Measurements from ENCODE around the gene GLTP.
A peak's percentile ranks its signal among the peaks of the same experiment; 100 is the strongest.
"Not testable (repeated sequence)": the region's sequence is repeated elsewhere in the genome, so short reads cannot be mapped to it uniquely, and the experiment has no call there.

Gene GLTP, protein sequence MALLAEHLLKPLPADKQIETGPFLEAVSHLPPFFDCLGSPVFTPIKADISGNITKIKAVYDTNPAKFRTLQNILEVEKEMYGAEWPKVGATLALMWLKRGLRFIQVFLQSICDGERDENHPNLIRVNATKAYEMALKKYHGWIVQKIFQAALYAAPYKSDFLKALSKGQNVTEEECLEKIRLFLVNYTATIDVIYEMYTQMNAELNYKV

DNA sequence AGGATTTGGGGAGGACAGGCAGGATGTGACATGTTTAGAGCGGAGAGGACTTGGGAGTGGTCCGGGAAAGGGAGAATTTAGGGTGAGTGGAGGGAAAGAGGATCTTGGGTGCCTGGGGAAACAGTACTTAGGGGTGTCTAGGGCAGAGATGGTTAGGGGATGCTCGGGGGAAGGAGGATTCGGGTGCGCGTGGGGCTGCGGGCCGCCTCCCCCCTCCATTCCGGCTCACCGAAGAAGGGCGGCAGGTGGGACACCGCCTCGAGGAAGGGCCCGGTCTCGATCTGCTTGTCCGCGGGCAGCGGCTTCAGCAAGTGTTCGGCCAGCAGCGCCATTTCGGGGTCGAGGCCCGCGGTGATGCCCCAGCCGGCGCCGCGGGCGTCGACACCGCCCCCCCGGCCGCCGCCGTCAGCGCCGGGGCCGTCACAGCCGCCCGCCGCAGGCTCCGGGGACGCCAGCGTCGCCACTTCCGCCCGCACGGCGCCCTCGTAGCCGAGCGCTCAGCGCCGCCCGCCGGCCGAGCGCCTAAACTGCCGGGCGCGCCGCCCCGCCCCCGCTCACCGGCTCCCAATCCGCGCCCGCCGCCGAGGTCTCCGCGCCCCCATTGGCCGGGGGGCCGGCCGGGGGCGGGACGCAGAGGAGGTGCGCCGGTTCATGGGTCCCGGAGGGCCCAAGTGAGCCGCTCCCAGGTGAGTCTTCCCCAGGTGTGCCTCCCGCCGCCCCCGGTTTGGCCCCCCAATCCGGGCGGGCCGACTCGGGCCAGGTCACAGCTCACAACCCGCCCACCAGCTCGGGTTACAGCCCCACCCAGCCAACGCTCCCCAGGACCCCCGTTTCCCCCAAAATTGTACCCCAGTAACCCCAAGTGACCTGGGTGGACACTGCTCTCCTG lies at the start of gene GLTP:
Gene GLTP, minus strand, starts transcription at position 499 of the 889 bp plus-strand sequence. Its CDS starts 167 bp downstream, at position 332.
- H3K4me3 ChIP-seq (ENCODE audit: low read depth, low read length), result peak within 1 kb of the TSS; percentile 87
- peak; percentile 80 for TF ChIP-seq CTCF (IDR thresholded peaks at IDR 0.05; ENCODE audit: borderline replicate concordance, insufficient read depth, low read depth, low read length)

DNA sequence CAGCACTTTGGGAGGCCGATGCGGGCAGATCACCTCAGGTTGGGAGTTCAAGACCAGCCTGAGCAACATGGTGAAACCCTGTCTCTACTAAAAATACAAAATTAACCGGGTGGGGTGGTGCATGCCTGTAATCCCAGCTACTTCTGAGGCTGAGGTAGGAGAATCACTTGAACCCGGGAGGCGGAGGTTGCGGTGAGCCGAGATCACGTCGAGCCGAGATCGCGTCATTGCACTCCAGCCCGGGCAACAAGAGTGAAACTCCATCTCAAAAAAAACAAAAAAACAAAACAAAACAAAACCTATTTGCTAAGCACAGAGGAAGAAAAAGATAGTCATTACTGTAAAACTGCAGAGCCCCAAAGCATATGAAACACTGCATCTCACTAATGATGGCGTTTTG lies 49.0 kb upstream of the GLTP start:
- H3K4me3 ChIP-seq (ENCODE audit: low read depth, low read length), result not testable (repeated sequence)

DNA sequence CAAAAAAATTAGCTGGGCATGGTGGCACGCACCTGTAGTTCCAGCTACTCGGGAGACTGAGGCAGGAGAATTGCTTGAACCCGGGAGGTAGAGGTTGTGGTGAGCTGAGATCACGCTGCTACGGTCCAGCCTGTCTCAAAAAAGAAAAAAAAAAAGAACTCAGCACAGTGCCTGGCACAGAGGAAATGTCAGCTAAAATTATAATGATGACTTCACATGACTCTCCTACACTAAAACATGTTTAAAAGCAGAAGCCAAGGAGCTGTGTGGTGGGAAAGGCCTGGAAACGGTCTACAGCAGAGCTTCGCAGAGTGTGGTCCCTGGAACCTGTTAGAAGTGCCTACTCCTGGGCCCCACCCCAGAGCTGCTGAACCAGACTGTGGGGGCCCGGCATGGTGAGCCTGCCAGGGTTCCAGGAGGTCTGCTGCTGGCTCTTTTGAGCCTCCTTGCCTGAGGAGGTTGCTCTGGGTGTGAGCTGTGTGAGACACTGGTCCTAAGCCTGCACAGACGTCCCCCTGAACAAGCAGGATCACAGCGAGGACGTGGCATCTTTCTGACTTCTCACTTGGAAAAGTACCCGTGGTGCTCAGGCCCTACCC lies 47.8 kb upstream of the GLTP start:
- H3K4me3 ChIP-seq (ENCODE audit: low read depth, low read length), result no peak overlapping the region
- no peak for TF ChIP-seq CTCF (IDR thresholded peaks at IDR 0.05; ENCODE audit: borderline replicate concordance, insufficient read depth, low read depth, low read length)

- TF ChIP-seq CTCF (IDR thresholded peaks at IDR 0.05; ENCODE audit: borderline replicate concordance, insufficient read depth, low read depth, low read length), result peak; percentile 77; the same call in 1 of the 2 replicates
- no peak overlapping the region for H3K4me3 ChIP-seq (ENCODE audit: low read depth, low read length)
Measured at GRCh38 chr12:109927622-109928021, 47.3 kb upstream of the GLTP start.

GRCh38 chr12:109926488-109927210 lies 46.3 kb upstream of the GLTP start:
- TF ChIP-seq CTCF (IDR thresholded peaks at IDR 0.05; ENCODE audit: borderline replicate concordance, insufficient read depth, low read depth, low read length), result no peak
- H3K4me3 ChIP-seq (ENCODE audit: low read depth, low read length), result no peak overlapping the region

- no peak overlapping the region for H3K4me3 ChIP-seq (ENCODE audit: low read depth, low read length)
- TF ChIP-seq CTCF (IDR thresholded peaks at IDR 0.05; ENCODE audit: borderline replicate concordance, insufficient read depth, low read depth, low read length), result no peak
Measured at GRCh38 chr12:109926016-109926415, 45.7 kb upstream of the GLTP start.
